ENCODE data around the gene PRRT1.

GRCh38 chr6:32189742-32190053, 38.0 kb upstream of the PRRT1 start:
- TF ChIP-seq CTCF (IDR thresholded peaks at IDR 0.05) (no peak), POLR2A (IDR thresholded peaks at IDR 0.05) (no peak)
